ENCODE results near the gene MYLK.

MYLK gene

DNA sequence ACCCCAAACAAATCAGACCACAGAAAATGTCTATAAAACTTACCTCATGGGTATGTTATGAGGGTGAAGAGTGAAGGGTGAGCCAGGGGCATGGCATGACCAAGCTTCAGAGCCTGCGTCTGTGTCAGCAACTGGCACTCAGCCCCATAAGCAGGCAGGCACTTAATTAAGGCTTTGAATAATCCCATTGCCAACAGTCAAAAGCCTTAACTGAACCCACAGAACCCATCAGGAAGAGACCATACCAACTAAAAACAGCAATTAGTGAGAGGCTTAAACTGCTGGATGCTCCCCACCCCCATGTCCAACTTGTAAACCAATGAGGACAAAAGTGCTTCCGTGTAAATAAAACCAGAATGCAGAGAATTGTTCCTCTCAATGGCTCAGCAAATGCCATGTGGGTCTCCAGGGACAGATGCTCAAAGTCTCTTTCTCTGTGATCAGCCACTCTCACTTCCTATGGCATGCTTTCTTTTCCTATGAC, 126.0 kb downstream of the MYLK start:
- CTCF ChIA-PET, result no interaction called here
- no peaks in the 10 kb centered on the region for H3K36me3 Mint-ChIP-seq
- H3K4me3 Mint-ChIP-seq, result no peak overlapping the region
- no peak for DNase-seq
- H3K9me3 Mint-ChIP-seq, result no peaks in the 10 kb centered on the region
- peaks cover 12% of the 10 kb centered on the region for H3K4me1 Mint-ChIP-seq
- H3K27me3 Mint-ChIP-seq, result peaks cover 32% of the 10 kb centered on the region
- H3K27ac Mint-ChIP-seq, result no peak overlapping the region

DNA sequence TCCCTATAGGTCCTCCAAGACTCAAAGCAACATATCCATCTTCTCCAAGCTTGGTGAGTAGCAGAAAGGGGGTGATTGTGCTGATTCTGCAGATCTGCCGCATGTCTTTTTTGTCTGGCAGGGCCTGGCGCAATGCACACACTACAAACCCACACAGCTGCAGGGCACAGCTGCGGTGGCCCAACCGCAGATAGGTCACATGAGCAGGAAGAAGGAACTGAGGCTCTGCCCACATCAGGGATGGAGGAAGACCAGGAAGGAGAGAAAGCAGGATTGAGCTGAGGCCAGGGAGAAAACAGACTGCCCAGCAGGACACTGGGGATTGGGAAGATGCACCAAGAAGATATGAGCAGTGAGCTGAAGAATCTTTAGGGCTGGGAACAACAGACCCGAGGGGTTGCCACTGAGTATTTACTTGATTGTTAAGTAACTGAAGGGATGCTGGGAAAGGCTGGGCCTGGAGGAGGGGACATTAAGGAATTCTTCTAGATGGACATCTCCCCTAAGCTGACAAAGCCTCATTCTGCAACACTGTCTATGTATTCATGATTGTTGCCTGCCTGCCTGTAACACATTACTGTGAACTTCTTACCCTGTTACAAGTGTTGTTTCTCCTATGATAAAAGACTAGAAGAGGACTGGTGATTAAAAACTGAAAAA, 126.7 kb downstream of the MYLK start:
- Mint-ChIP-seq H3K9me3 (no peaks in the 10 kb centered on the region), H3K4me3 (no peak overlapping the region), H3K27ac (peak overlapping the region; percentile 22), H3K36me3 (no peaks in the 10 kb centered on the region), H3K27me3 (peaks cover 32% of the 10 kb centered on the region), H3K4me1 (peaks cover 12% of the 10 kb centered on the region)
- CTCF ChIA-PET, result interaction anchor here (1.0 kb wide), 1 partner anchor 16 kb away, joined by 3 read pairs; no protein-coding TSS in a partner anchor
- peak; percentile 22 for DNase-seq

DNA sequence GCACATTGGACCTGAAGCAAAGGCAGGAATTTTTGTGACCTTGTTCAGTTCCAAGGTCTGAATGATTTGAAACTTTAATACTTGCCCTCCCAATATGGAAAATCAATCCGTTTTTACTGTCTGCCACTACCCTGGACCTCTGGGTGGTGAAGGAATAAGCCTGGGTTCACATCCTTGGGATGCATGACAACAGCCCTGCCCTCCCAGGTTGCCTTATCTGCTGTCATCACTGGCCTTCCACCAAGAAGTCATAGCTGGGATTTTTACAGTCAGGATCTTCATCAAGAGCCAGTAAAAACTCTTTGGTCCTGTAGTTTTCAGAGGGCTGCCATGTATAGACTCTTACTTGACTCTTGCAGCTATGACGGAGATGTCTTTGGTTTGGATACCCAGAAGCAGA, 128.6 kb downstream of the MYLK start:
- DNase-seq, result no peak
- H3K36me3 Mint-ChIP-seq, result no peaks in the 10 kb centered on the region
- peaks cover 12% of the 10 kb centered on the region for H3K4me1 Mint-ChIP-seq
- H3K27me3 Mint-ChIP-seq, result peaks cover 32% of the 10 kb centered on the region
- H3K27ac Mint-ChIP-seq, result no peak overlapping the region
- CTCF ChIA-PET, result no interaction called here
- no peak overlapping the region for H3K4me3 Mint-ChIP-seq
- no peaks in the 10 kb centered on the region for H3K9me3 Mint-ChIP-seq

DNA sequence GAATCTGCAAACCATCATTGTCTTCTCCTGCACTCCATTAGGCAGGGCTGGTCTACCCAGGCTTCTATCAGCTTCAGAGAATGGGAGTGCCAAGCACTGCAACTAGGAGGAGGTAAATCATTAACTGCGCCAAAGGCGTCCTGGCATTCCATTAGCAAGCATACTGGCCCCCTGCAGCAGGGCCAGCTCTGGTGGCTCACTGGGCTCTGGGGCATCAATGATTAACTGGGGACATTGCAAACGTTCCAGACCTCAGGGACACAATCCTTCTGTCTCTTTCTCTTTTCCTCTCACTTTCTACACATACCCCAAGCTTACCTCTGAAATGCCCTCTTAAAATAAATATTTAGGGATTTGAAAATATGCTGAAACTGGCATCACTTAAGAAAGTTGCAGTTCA, 129.0 kb downstream of the MYLK start:
- no peak for DNase-seq
- Mint-ChIP-seq H3K27ac (no peak overlapping the region), H3K9me3 (no peaks in the 10 kb centered on the region), H3K36me3 (no peaks in the 10 kb centered on the region), H3K27me3 (peaks cover 32% of the 10 kb centered on the region), H3K4me1 (peaks cover 12% of the 10 kb centered on the region), H3K4me3 (no peak overlapping the region)
- CTCF ChIA-PET, result no interaction called here

DNA sequence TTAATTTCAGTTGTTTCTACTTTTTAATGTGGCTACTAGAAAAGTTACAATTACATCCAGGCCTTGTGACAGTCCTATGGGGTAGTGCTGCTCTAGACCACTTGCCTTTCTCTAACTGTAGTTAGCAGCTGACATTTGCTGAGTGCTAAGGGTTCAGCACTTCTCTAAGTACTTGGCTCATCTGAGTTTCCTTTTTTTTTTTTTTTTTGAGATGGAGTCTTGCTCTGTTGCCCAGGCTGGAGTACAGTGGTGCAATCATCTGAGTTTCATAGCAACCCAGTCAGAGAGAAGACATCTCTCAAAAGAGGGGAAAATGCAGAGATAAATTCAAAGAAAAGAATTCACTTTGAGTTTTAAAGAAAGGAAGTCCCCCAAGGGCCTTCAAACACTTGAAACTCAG, 130.8 kb downstream of the MYLK start:
- Mint-ChIP-seq H3K9me3 (no peaks in the 10 kb centered on the region), H3K27ac (no peak overlapping the region), H3K4me1 (peaks cover 12% of the 10 kb centered on the region), H3K36me3 (no peaks in the 10 kb centered on the region), H3K27me3 (peaks cover 17% of the 10 kb centered on the region), H3K4me3 (no peak overlapping the region)
- no peak for DNase-seq
- CTCF ChIA-PET, result interaction anchor here (1.0 kb wide), 1 partner anchor 30 kb away, joined by 4 read pairs; no protein-coding TSS in a partner anchor

DNA sequence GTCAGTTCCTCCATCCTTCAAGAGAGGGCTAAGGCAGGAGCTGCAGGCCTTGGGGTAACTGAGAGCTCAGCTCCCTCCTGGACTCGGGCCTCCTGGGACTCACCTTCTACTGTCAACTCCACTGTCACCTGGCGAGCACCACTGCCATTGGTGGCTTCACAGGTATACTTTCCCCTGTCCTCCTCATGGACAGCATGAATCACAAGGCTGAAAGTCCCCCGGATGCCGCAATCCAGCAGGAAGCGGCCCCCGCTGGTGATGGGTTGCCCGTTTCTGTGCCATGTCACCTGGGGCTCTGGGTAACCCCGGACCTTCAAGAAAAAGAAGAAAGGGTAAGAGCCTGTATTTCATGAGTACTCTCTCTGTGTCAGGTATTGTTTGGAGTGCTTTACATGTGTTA, 131.9 kb downstream of the MYLK start:
- Mint-ChIP-seq H3K9me3 (no peaks in the 10 kb centered on the region), H3K27ac (no peak overlapping the region), H3K36me3 (no peaks in the 10 kb centered on the region), H3K4me3 (no peak overlapping the region), H3K27me3 (peaks cover 15% of the 10 kb centered on the region), H3K4me1 (peaks cover 7% of the 10 kb centered on the region)
- DNase-seq, result no peak
- CTCF ChIA-PET, result interaction anchor here (1.0 kb wide), 1 partner anchor 29 kb away, joined by 4 read pairs; no protein-coding TSS in a partner anchor

DNA sequence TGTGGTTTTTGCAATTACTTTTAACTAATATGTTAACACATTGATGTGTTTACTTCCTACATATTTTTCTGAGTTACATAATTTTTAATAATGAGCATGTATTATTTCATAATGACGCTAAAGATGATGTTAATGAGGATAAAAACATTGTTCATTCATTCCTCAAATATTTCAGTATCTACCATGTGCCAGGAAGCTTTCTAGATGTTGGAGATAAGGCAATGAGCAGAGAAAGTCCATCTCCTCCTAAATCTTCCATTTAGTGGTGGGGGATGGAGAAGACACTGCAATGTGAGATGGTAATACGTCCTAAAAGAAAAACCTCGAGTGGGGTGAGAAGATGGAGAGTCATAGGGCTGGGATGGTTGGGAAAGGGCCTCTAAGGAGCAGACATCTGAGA, 132.7 kb downstream of the MYLK start:
- H3K9me3 Mint-ChIP-seq, result no peaks in the 10 kb centered on the region
- H3K27me3 Mint-ChIP-seq, result peaks cover 16% of the 10 kb centered on the region
- no peak for DNase-seq
- CTCF ChIA-PET, result no interaction called here
- no peak overlapping the region for H3K27ac Mint-ChIP-seq
- no peaks in the 10 kb centered on the region for H3K36me3 Mint-ChIP-seq
- peaks cover under 1% of the 10 kb centered on the region for H3K4me1 Mint-ChIP-seq
- H3K4me3 Mint-ChIP-seq, result no peak overlapping the region

DNA sequence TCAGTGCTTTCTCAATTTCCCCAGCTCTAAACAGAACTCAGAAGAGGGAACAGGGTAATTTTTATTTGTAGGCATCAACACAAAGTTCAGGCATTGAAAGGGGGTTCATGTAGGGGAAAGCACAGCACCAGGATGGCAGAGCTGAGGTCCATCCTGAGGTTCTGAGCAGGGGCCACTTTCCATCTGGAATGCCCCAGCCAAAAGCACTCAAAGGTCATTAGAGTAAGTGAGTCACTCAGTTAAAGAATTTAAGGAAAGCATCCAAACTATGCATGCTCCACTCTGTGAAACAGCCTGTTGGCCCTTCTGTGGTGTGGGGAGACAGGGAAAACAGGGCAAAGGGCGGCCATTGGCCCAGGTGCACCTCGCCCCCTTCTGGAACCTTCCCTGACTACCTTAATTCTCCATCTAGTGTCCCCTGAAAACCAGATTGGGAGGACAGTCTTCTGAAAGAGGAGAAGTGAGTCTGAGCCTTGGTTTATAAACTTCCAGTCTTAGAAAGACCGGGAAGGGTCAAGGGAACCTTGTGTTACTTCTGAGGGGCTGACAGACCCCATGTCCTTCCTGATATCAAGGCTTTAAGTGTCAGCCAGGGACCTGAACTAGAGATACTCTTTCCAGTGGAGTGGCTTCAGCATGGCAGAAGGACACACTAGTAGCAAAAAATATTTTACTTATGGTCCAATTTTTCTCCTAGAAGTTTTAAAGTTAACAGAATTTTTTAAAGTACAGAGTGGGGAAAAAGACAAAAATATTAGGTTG, 133.3 kb downstream of the MYLK start:
- Mint-ChIP-seq H3K4me3 (no peak overlapping the region), H3K9me3 (no peaks in the 10 kb centered on the region), H3K27ac (no peak overlapping the region), H3K4me1 (no peaks in the 10 kb centered on the region), H3K36me3 (no peaks in the 10 kb centered on the region), H3K27me3 (peaks cover 20% of the 10 kb centered on the region)
- DNase-seq, result no peak
- CTCF ChIA-PET, result interaction anchor here (0.6 kb wide), 1 partner anchor 11 kb away, joined by 4 read pairs; no protein-coding TSS in a partner anchor

DNA sequence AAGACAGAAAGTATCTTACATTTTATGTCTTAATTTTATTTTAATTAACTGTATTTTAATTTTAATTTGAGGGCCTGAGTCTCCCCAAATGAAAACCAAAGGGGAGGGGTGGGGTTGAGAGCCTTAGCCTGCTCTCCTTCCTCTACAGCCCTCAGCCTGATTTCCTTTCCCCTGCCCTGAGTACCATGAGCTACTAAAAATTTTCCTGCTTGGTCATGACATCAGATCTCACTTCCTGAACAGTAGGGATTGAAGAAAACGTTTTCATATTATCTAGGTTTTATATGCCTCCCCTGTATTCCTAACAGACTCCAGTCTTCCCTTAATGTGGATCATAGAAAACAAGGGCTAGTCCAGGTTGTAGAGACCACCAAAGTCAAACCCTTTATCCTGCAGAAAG, 133.9 kb downstream of the MYLK start:
- no peaks in the 10 kb centered on the region for H3K9me3 Mint-ChIP-seq
- H3K4me1 Mint-ChIP-seq, result no peaks in the 10 kb centered on the region
- no peaks in the 10 kb centered on the region for H3K36me3 Mint-ChIP-seq
- no peak for DNase-seq
- H3K27me3 Mint-ChIP-seq, result peaks cover 20% of the 10 kb centered on the region
- no peak overlapping the region for H3K27ac Mint-ChIP-seq
- CTCF ChIA-PET, result interaction anchor here (0.6 kb wide), 1 partner anchor 10 kb away, joined by 4 read pairs; no protein-coding TSS in a partner anchor
- H3K4me3 Mint-ChIP-seq, result no peak overlapping the region

DNA sequence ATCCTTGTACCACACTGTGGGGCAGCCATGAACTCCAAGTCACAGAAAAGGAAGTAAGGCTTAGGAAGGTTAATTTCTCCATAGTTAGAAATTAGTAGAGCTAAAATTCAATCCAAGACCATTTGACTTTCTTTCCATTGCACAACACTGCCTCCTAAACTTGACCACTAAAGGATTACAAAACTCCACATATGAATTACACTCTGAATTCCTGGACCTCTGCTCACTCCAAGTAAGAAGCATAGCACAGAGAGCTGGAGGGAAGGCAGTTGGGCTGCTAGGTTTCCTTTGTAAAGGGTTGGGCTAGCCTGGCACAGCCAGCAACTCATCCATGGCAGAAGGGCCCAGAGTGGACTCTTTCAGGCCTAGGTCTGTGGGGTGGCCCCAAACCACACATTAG, 134.4 kb downstream of the MYLK start:
- Mint-ChIP-seq H3K27me3 (peaks cover 16% of the 10 kb centered on the region), H3K27ac (no peak overlapping the region), H3K4me1 (no peaks in the 10 kb centered on the region), H3K9me3 (no peaks in the 10 kb centered on the region), H3K36me3 (no peaks in the 10 kb centered on the region), H3K4me3 (no peak overlapping the region)
- DNase-seq, result no peak
- CTCF ChIA-PET, result interaction anchor here (1.0 kb wide), 1 partner anchor 810 kb away, joined by 3 read pairs; no protein-coding TSS in a partner anchor

DNA sequence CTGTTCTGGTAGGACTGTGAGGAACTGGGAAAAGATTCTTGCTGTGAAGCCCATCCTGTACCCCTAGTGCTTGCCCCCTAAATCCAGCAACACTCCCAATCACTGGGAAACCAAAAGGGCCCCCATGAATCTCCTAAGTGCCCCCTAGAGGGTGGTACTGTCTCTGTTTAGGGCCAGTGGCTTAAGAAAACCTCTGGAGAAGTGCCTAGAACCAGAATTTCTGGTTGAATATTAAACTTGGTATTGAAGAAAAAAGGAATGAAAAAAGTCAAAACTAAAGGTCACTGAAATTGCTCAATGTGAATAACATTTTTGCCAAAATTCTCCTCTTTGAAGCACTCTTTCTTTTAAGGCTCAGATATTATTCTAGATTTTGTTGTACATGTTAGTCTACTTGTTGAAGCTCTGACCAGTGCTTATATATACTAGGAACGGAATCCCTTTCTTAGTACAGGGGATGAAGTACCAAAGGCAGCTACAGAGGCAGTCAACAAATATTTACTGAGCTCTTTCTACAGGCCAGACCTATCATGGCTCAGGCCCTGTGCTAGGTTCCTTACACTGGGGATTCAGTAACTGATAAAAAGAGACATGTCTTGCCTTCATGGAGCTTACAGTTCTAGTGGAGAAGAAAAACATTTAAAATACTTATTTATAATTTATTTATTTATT, 138.8 kb downstream of the MYLK start:
- no peaks in the 10 kb centered on the region for H3K36me3 Mint-ChIP-seq
- peaks cover 22% of the 10 kb centered on the region for H3K27me3 Mint-ChIP-seq
- no peak overlapping the region for H3K27ac Mint-ChIP-seq
- no peak for DNase-seq
- CTCF ChIA-PET, result no interaction called here
- H3K9me3 Mint-ChIP-seq, result no peaks in the 10 kb centered on the region
- no peak overlapping the region for H3K4me3 Mint-ChIP-seq
- no peaks in the 10 kb centered on the region for H3K4me1 Mint-ChIP-seq

DNA sequence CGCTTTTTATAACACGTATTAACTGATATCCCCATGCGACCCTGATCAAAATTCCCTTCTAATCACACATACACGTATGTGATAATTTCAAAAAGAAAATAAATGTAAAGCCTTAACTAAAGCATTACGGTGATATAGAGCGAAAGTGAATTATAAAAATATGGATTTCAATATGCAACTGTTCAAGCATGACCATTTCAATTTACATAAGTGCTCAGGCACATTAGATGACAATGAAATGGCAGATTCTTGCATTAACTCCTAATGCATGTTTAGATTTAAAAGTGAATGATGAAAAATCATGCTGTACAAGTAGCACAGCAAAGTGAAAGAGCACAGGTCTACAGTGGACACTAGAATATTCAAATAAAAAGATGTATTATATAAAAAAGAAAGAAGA, 140.1 kb downstream of the MYLK start:
- CTCF ChIA-PET, result no interaction called here

DNA sequence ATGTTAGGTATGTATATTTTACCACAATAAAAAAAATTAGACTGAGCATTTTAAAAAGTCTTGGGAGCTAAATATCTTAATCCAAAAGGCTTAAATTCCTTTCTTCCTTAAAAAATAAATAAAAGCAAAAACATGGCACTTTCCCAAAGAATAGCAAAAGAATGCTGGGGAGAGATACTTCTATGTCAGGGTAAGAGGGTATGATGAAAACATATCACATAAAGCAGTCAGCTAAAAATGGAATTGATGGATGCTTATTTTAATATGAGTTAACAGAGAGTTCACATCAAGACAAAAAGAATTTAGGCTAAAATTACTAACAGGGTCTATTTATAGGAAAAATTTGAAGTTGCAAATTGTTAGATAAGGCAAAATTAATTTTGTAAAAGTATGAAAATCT, 141.0 kb downstream of the MYLK start:
- CTCF ChIA-PET, result no interaction called here
- peaks cover 22% of the 10 kb centered on the region for H3K27me3 Mint-ChIP-seq
- DNase-seq, result no peak
- no peak overlapping the region for H3K27ac Mint-ChIP-seq
- no peaks in the 10 kb centered on the region for H3K9me3 Mint-ChIP-seq
- H3K4me1 Mint-ChIP-seq, result no peaks in the 10 kb centered on the region
- H3K4me3 Mint-ChIP-seq, result no peak overlapping the region
- no peaks in the 10 kb centered on the region for H3K36me3 Mint-ChIP-seq

More for the DNA sequence above, 140.1 kb downstream of the MYLK start:
- H3K9me3 Mint-ChIP-seq, result no peaks in the 10 kb centered on the region
- H3K27me3 Mint-ChIP-seq, result peaks cover 22% of the 10 kb centered on the region
- H3K36me3 Mint-ChIP-seq, result no peaks in the 10 kb centered on the region
- no peak overlapping the region for H3K4me3 Mint-ChIP-seq
- H3K27ac Mint-ChIP-seq, result no peak overlapping the region
- no peak for DNase-seq
- no peaks in the 10 kb centered on the region for H3K4me1 Mint-ChIP-seq

DNA sequence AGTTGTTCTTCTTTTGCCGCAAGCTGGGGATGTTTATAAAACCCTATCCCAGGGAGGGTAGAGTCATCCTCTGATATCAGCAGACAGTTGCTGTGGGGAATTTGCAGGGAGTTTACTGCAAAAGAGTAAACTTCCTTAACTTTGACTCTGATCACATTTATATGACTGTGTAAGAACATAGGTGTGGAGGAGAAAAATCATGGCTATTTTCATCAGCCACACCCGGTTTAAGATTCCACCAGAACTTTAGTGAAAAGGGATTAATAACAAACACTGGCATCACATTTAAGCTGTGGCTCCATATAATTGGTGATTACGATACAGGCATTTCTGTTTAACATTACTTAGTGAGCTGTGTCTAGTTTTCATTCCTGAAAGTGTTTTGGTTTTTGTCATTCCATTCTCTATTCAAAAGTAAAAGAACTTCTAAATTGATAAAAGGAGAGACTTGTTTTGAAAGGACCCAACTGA, 143.1 kb downstream of the MYLK start:
- DNase-seq, result no peak
- no peak overlapping the region for H3K4me3 Mint-ChIP-seq
- no peaks in the 10 kb centered on the region for H3K4me1 Mint-ChIP-seq
- no peaks in the 10 kb centered on the region for H3K9me3 Mint-ChIP-seq
- no peak overlapping the region for H3K27ac Mint-ChIP-seq
- no peaks in the 10 kb centered on the region for H3K36me3 Mint-ChIP-seq
- CTCF ChIA-PET, result no interaction called here
- peaks cover 18% of the 10 kb centered on the region for H3K27me3 Mint-ChIP-seq
